ENCODE data around the gene ZFYVE28.

ZFYVE28 gene

GRCh38 chr4:2248044-2248780 is 170.2 kb downstream of the ZFYVE28 start:
- TF ChIP-seq CTCF (IDR thresholded peaks at IDR 0.05; ENCODE audit: insufficient read depth, low read depth, low read length, missing control alignments) = no peak
- H3K4me3 ChIP-seq (ENCODE audit: low read length) = no peak overlapping the region
- no peak for DNase-seq (ENCODE audit: low read depth)

- no peak for DNase-seq (ENCODE audit: low read depth)
- H3K4me3 ChIP-seq (ENCODE audit: low read length) = no peak overlapping the region
- no peak for TF ChIP-seq CTCF (IDR thresholded peaks at IDR 0.05; ENCODE audit: insufficient read depth, low read depth, low read length, missing control alignments)
Observed at GRCh38 chr4:2247128-2248043, 171.1 kb downstream of the ZFYVE28 start.

GRCh38 chr4:2246384-2247127 is 171.9 kb downstream of the ZFYVE28 start:
- no peak overlapping the region for H3K4me3 ChIP-seq (ENCODE audit: low read length)
- no peak for DNase-seq (ENCODE audit: low read depth)
- TF ChIP-seq CTCF (IDR thresholded peaks at IDR 0.05; ENCODE audit: insufficient read depth, low read depth, low read length, missing control alignments) = no peak

- no peak for TF ChIP-seq CTCF (IDR thresholded peaks at IDR 0.05; ENCODE audit: insufficient read depth, low read depth, low read length, missing control alignments)
- DNase-seq (ENCODE audit: low read depth) = no peak
- H3K4me3 ChIP-seq (ENCODE audit: low read length) = no peak overlapping the region
Observed at GRCh38 chr4:2245787-2246275, 172.6 kb downstream of the ZFYVE28 start.

- no peak overlapping the region for H3K4me3 ChIP-seq (ENCODE audit: low read length)
- TF ChIP-seq CTCF (IDR thresholded peaks at IDR 0.05; ENCODE audit: insufficient read depth, low read depth, low read length, missing control alignments) = no peak
- DNase-seq (ENCODE audit: low read depth) = peak; percentile 35
Observed at GRCh38 chr4:2245057-2245786, 173.2 kb downstream of the ZFYVE28 start.
